ENCODE measurements around the gene NT5DC2.

NT5DC2 gene

GRCh38 chr3:52511509-52511908 is 22.1 kb downstream of the NT5DC2 start:
- in situ Hi-C loops (cut with HindIII; ENCODE audit: low pct_ligation_motif_present, low sequenced_read_pairs): no loop called here
- H3K27me3 ChIP-seq (replicated peaks): no peaks in the 10 kb centered on the region
- H3K4me3 ChIP-seq (ENCODE audit: low read depth, low read length): no peak overlapping the region
- H3K27ac ChIP-seq: no peak overlapping the region
- H3K36me3 ChIP-seq (replicated peaks): no peaks in the 10 kb centered on the region
- no peak for TF ChIP-seq CTCF (IDR thresholded peaks at IDR 0.05; ENCODE audit: low read depth, low read length, missing control alignments)
- no peak for DNase-seq

- H3K27ac ChIP-seq: no peak overlapping the region
- no peak for DNase-seq
- in situ Hi-C loops (cut with HindIII; ENCODE audit: low pct_ligation_motif_present, low sequenced_read_pairs): no loop called here
- no peak overlapping the region for H3K4me3 ChIP-seq (ENCODE audit: low read depth, low read length)
- H3K27me3 ChIP-seq (replicated peaks): no peaks in the 10 kb centered on the region
- no peaks in the 10 kb centered on the region for H3K36me3 ChIP-seq (replicated peaks)
- TF ChIP-seq CTCF (IDR thresholded peaks at IDR 0.05; ENCODE audit: low read depth, low read length, missing control alignments): no peak
Measured at GRCh38 chr3:52509753-52510328, 23.8 kb downstream of the NT5DC2 start.

DNA sequence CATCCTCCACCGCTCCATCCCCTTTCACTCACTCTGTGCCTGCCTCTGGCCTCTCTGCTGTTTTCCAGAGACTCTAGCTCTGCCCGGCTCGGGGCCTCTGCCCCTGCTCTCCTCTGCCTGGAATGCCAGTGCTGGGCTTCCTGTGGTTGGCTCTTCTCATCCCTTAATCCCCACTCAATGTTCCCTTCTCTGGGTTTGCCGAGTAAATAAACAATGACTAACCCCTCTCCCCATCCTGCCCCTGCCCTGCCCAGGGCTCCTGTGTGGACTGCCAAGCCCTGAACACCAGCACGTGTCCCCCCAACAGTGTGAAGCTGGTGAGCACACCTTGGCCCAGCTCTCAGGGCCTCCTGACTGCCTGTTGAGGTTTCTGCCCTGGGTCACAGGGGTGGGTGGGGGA is 26.3 kb downstream of the NT5DC2 start:
- H3K27ac ChIP-seq: no peak overlapping the region
- H3K27me3 ChIP-seq (replicated peaks): no peaks in the 10 kb centered on the region
- DNase-seq: no peak
- no peak for TF ChIP-seq CTCF (IDR thresholded peaks at IDR 0.05; ENCODE audit: low read depth, low read length, missing control alignments)
- in situ Hi-C loops (cut with HindIII; ENCODE audit: low pct_ligation_motif_present, low sequenced_read_pairs): no loop called here
- H3K4me3 ChIP-seq (ENCODE audit: low read depth, low read length): no peak overlapping the region
- H3K36me3 ChIP-seq (replicated peaks): no peaks in the 10 kb centered on the region

DNA sequence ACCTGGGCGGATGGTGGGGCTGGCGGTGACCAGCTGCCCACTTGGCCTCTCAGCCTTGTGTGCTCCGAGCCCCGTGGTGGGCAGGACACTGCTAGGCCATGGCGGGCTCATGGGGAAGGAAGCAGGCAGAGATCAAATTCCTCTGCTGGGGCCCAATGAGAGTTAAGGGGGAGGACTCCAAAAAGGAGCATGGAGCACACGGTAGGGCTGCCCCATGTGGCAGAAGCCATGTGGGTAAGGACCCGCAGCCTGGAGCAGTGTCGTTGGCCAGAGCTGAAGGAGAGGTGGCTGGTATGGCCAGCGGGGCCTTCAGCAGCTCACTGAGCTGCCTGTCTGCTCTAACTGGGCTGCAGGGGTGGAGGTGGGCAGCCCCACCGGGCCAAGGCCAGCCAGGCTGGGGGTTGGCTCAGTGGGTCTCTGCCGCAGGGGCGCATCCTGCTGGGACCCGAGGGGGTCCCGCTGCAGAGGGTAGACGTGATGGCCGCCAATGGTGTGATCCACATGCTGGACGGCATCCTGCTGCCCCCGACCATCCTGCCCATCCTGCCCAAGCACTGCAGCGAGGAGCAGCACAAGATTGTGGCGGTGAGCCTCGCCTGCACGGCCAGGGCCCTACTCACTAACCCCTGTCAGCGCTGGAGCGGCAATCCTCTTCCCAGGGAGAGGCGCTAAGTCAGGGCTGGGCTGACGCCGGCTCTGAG is 27.2 kb downstream of the NT5DC2 start:
- H3K27ac ChIP-seq: no peak overlapping the region
- H3K4me3 ChIP-seq (ENCODE audit: low read depth, low read length): no peak overlapping the region
- H3K27me3 ChIP-seq (replicated peaks): no peaks in the 10 kb centered on the region
- H3K36me3 ChIP-seq (replicated peaks): no peaks in the 10 kb centered on the region
- in situ Hi-C loops (cut with HindIII; ENCODE audit: low pct_ligation_motif_present, low sequenced_read_pairs): no loop called here
- DNase-seq: no peak
- TF ChIP-seq CTCF (IDR thresholded peaks at IDR 0.05; ENCODE audit: low read depth, low read length, missing control alignments): no peak

DNA sequence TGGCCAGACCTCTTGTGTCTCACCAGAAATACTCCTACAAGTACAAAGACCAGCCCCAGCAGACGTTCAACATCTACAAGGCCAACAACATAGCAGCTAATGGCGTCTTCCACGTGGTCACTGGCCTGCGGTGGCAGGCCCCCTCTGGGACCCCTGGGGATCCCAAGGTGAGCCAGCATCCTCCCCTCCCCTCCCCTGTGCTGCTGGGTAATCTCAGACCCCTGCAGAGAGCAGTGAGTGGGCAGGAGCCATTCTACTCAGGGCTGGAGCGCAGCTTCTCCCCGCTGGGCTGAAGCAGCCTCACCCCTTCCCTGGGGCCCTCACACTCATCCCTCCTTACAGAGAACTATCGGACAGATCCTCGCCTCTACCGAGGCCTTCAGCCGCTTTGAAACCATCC is 28.7 kb downstream of the NT5DC2 start:
- in situ Hi-C loops (cut with HindIII; ENCODE audit: low pct_ligation_motif_present, low sequenced_read_pairs): no loop called here

More for the DNA sequence above, 28.7 kb downstream of the NT5DC2 start:
- Histone ChIP-seq H3K27ac (no peak overlapping the region), H3K36me3 (replicated peaks) (no peaks in the 10 kb centered on the region), H3K27me3 (replicated peaks) (no peaks in the 10 kb centered on the region), H3K4me3 (ENCODE audit: low read depth, low read length) (no peak overlapping the region)
- TF ChIP-seq CTCF (IDR thresholded peaks at IDR 0.05; ENCODE audit: low read depth, low read length, missing control alignments): no peak
- DNase-seq: no peak
